Spleen (tissue), 7 donors: ENCODE data around the gene FBXO40.

Experiments used
- CTCF ChIP-seq, 11 experiments: fragments of 200-600 bp in 7 of 11; fragments of 450-650 bp in 4 of 11; sonication (generic) in 4 of 11; IDR thresholded peaks in 8 of 11; conservative IDR thresholded peaks in 3 of 11; 1 replicate in 7 of 11; 2 replicates in 4 of 11; pipeline versions ENCODE4 v1.4.0 to v1.8.0; 2016 to 2021; ENCODE audit warnings: antibody characterized with exemption in 11 of 11, inconsistent platforms in 4 of 11, mild to moderate bottlenecking in 1 of 11
- POLR2A ChIP-seq, 3 donors: fragments of 450-650 bp; IDR thresholded peaks; one replicate each; pipeline ENCODE4 v1.5.1; 2017; ENCODE audit warnings: antibody characterized with exemption in 3 of 3, mild to moderate bottlenecking in 1 of 3
- donor health status: DM: no; HTN: no; CAD: no; lungs with moderate emphysema.
- donor health status: DM: no; HTN: no; CAD: no.
- donor health status: DM: no; HTN: no; CAD: no.

GRCh38 chr3:121594850-121595249 lies 1.7 kb downstream of the FBXO40 start:
- no peak for TF ChIP-seq POLR2A (IDR thresholded peaks at IDR 0.05)
- TF ChIP-seq CTCF (IDR thresholded peaks at IDR 0.05 in 8 of 11, conservative IDR thresholded peaks at IDR 0.05 in 3 of 11), result no peak
